A549 (cell line): Measurements from ENCODE around the gene SYTL1.

Source experiments
- BHLHE40 ChIP-seq: IDR thresholded peaks from 2 replicates; pipeline ENCODE4 v1.6.1; 2012; ENCODE audit warnings: low read depth, low read length, inconsistent platforms
- CBX8 ChIP-seq: fragments of 200-600 bp; sonication (generic); IDR thresholded peaks from 2 replicates; pipeline ENCODE4 v1.6.1; 2016
- FOXS1 ChIP-seq: fragments of 250-450 bp; sonication (Bioruptor Pico); IDR thresholded peaks from 2 replicates; pipeline ENCODE4 v1.5.0; 2020; ENCODE audit warnings: mild to moderate bottlenecking, moderate library complexity
- JUNB ChIP-seq: fragments of >200 bp; sonication (Bioruptor Twin); formaldehyde crosslinking; IDR thresholded peaks from 2 replicates; pipeline ENCODE4 v1.6.1; 2016
- POLR2A ChIP-seq: IDR thresholded peaks from 2 replicates; pipeline ENCODE4 v1.6.1; 2012; ENCODE audit warnings: mild to moderate bottlenecking, low read length
- RARB ChIP-seq: fragments of 250-450 bp; sonication (Bioruptor Pico); IDR thresholded peaks from 2 replicates; pipeline ENCODE4 v1.8.0; 2021; ENCODE audit warnings: mild to moderate bottlenecking, moderate library complexity
- RFX5 ChIP-seq: fragments of 450-650 bp; IDR thresholded peaks from 2 replicates; pipeline ENCODE4 v1.7.1; 2014; ENCODE audit warnings: antibody characterized with exemption, mild to moderate bottlenecking, moderate library complexity
- TF ChIP-seq, protein P1 (sequence below): fragments of >200 bp; sonication (Bioruptor Twin); formaldehyde crosslinking; IDR thresholded peaks from 3 replicates; pipeline ENCODE4 v1.5.1; 2016
- TF ChIP-seq, protein P2 (sequence below): fragments of 450-650 bp; IDR thresholded peaks from 2 replicates; pipeline ENCODE4 v1.6.1; 2014; ENCODE audit warnings: antibody characterized with exemption
- TF ChIP-seq, protein P3 (sequence below): fragments of >200 bp; sonication (Bioruptor Twin); formaldehyde crosslinking; IDR thresholded peaks from 3 replicates; pipeline ENCODE4 v1.6.1; 2016
- TF ChIP-seq, protein P4 (sequence below): fragments of 200-600 bp; sonication (generic); IDR thresholded peaks from 2 replicates; pipeline ENCODE4 v1.6.1; 2016; ENCODE audit warnings: antibody characterized with exemption, mild to moderate bottlenecking, moderate library complexity
- TF ChIP-seq, protein P5 (sequence below): IDR thresholded peaks from 2 replicates; pipeline ENCODE4 v1.6.1; 2012

DNA sequence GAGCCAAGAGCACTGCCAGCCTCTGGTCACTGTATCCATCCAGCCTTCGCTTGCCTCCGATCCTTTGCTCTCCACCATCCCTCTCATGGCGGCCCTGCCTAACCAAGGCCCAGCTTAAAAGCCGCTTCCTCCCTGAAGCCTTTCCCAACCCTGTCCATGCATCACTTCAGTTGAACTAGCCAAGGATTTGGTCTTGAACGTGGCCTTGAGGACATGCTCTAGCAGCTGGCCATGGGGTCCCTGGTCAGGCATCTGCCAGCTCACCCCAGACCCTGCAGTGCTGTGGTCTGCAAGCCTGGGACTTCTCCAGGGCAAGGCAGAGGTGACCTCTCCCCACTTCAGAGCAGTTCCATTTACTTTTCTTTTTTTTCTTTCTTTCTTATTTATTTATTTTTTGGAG lies 5.1 kb upstream of the SYTL1 start:
- TF ChIP-seq, protein P1, sequence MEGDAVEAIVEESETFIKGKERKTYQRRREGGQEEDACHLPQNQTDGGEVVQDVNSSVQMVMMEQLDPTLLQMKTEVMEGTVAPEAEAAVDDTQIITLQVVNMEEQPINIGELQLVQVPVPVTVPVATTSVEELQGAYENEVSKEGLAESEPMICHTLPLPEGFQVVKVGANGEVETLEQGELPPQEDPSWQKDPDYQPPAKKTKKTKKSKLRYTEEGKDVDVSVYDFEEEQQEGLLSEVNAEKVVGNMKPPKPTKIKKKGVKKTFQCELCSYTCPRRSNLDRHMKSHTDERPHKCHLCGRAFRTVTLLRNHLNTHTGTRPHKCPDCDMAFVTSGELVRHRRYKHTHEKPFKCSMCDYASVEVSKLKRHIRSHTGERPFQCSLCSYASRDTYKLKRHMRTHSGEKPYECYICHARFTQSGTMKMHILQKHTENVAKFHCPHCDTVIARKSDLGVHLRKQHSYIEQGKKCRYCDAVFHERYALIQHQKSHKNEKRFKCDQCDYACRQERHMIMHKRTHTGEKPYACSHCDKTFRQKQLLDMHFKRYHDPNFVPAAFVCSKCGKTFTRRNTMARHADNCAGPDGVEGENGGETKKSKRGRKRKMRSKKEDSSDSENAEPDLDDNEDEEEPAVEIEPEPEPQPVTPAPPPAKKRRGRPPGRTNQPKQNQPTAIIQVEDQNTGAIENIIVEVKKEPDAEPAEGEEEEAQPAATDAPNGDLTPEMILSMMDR: no peak
- TF ChIP-seq, protein P2, sequence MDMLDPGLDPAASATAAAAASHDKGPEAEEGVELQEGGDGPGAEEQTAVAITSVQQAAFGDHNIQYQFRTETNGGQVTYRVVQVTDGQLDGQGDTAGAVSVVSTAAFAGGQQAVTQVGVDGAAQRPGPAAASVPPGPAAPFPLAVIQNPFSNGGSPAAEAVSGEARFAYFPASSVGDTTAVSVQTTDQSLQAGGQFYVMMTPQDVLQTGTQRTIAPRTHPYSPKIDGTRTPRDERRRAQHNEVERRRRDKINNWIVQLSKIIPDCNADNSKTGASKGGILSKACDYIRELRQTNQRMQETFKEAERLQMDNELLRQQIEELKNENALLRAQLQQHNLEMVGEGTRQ: no peak
- no peak for TF ChIP-seq RARB (CRISPR knock-in tag)
- TF ChIP-seq, protein P3, sequence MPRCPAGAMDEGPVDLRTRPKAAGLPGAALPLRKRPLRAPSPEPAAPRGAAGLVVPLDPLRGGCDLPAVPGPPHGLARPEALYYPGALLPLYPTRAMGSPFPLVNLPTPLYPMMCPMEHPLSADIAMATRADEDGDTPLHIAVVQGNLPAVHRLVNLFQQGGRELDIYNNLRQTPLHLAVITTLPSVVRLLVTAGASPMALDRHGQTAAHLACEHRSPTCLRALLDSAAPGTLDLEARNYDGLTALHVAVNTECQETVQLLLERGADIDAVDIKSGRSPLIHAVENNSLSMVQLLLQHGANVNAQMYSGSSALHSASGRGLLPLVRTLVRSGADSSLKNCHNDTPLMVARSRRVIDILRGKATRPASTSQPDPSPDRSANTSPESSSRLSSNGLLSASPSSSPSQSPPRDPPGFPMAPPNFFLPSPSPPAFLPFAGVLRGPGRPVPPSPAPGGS: no peak
- TF ChIP-seq POLR2A: no peak
- TF ChIP-seq, protein P4, sequence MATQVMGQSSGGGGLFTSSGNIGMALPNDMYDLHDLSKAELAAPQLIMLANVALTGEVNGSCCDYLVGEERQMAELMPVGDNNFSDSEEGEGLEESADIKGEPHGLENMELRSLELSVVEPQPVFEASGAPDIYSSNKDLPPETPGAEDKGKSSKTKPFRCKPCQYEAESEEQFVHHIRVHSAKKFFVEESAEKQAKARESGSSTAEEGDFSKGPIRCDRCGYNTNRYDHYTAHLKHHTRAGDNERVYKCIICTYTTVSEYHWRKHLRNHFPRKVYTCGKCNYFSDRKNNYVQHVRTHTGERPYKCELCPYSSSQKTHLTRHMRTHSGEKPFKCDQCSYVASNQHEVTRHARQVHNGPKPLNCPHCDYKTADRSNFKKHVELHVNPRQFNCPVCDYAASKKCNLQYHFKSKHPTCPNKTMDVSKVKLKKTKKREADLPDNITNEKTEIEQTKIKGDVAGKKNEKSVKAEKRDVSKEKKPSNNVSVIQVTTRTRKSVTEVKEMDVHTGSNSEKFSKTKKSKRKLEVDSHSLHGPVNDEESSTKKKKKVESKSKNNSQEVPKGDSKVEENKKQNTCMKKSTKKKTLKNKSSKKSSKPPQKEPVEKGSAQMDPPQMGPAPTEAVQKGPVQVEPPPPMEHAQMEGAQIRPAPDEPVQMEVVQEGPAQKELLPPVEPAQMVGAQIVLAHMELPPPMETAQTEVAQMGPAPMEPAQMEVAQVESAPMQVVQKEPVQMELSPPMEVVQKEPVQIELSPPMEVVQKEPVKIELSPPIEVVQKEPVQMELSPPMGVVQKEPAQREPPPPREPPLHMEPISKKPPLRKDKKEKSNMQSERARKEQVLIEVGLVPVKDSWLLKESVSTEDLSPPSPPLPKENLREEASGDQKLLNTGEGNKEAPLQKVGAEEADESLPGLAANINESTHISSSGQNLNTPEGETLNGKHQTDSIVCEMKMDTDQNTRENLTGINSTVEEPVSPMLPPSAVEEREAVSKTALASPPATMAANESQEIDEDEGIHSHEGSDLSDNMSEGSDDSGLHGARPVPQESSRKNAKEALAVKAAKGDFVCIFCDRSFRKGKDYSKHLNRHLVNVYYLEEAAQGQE: no peak
- TF ChIP-seq CBX8: no peak
- TF ChIP-seq BHLHE40: no peak
- TF ChIP-seq, protein P5, sequence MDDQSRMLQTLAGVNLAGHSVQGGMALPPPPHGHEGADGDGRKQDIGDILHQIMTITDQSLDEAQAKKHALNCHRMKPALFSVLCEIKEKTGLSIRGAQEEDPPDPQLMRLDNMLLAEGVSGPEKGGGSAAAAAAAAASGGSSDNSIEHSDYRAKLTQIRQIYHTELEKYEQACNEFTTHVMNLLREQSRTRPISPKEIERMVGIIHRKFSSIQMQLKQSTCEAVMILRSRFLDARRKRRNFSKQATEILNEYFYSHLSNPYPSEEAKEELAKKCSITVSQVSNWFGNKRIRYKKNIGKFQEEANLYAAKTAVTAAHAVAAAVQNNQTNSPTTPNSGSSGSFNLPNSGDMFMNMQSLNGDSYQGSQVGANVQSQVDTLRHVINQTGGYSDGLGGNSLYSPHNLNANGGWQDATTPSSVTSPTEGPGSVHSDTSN: no peak
- no peak for TF ChIP-seq RFX5
- TF ChIP-seq JUNB: no peak
- no peak for TF ChIP-seq FOXS1 (CRISPR knock-in tag)
